ENCODE measurements around the gene RHOBTB1. TPM values are rescaled to one million over a fixed set of nuclear protein-coding genes. Genes with fewer than 3 reads are reported as not detected.

RHOBTB1 gene
- total and polyA plus RNA-seq, 9 of the 15 experiments (the other 6 are each of a cell fraction or from before 2014, with no cell fraction given): 1.7 to 11.7 (median 9.3) TPM

DNA sequence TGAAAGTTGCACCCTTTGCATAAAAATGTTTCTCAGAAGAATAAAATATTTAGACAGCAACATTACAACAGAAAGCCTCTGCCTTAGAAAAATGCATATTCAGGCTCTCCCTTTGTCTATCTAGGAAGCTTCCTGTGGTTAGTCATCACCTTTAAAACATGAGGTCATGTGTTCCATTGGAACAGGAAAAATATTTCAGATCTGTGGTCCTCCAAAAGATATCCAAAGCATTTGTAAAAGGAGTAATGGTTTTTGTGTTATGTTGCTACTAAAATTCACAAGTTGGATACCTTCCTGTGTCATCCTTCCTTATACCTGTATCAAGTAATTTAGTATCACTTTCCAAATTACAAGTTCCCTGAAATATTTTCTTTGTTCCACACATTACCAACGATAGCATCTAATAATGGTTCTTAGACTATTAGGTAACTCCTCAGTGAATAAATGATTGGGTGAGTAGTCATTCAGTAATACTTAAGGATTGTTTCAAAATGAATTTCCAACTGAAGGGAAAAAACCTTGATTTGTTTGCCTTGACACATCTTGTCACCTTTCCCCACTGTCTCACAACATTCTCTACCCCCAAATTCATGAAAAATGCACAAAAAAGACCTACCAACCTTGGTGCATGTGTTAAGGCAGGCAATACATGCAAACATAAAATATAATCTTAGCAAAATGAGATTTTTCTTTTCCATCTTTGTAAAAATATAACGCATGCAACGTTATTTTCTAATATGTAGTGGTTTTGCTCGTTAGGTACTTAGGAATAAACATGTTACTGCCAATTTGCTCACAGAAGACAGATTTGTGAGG, 19.7 kb upstream of the RHOBTB1 start (continued):
- TF ChIP-seq NFRKB (IDR thresholded peaks at IDR 0.05; ENCODE audit: low read depth) (no peak), ZZZ3 (IDR thresholded peaks at IDR 0.05) (no peak), PHTF2 (CRISPR knock-in tag; IDR thresholded peaks at IDR 0.05) (no peak), TOE1 (IDR thresholded peaks at IDR 0.05; ENCODE audit: borderline replicate concordance) (no peak), TOE1 (CRISPR knock-in tag; IDR thresholded peaks at IDR 0.05; ENCODE audit: borderline replicate concordance, low read depth) (no peak), ZNF24 (IDR thresholded peaks at IDR 0.05) (no peak), GTF2F1 (IDR thresholded peaks at IDR 0.05; ENCODE audit: low read depth, low read length) (no peak), NR1H2 (CRISPR knock-in tag; IDR thresholded peaks at IDR 0.05) (0 out of 2 replicates have a peak, but pooled peaks have one; percentile 41), EGR1 (conservative IDR thresholded peaks at IDR 0.05) (no peak), ATF7 (IDR thresholded peaks at IDR 0.05) (peak; percentile 67), GTF2E2 (tag; IDR thresholded peaks at IDR 0.05) (no peak), ZNF224 (CRISPR knock-in tag; IDR thresholded peaks at IDR 0.05) (no peak), SMARCC2 (IDR thresholded peaks at IDR 0.05; ENCODE audit: low read depth) (no peak), ARID1B (IDR thresholded peaks at IDR 0.05) (peak; percentile 61), DPF2 (IDR thresholded peaks at IDR 0.05) (peak; percentile 33; the same call in 1 of the 2 replicates), ZNF133 (CRISPR knock-in tag; IDR thresholded peaks at IDR 0.05) (no peak), FOXJ2 (tag; IDR thresholded peaks at IDR 0.05) (no peak), POLR3A (IDR thresholded peaks at IDR 0.05; ENCODE audit: borderline replicate concordance, extremely low read depth, insufficient read depth, insufficient read length) (no peak), POLR2H (tag; IDR thresholded peaks at IDR 0.05; ENCODE audit: low read depth) (0 out of 2 replicates have a peak, but pooled peaks have one; percentile 3), NR2F6 (CRISPR knock-in tag; IDR thresholded peaks at IDR 0.05) (no peak), ZKSCAN8 (CRISPR knock-in tag; IDR thresholded peaks at IDR 0.05) (peak; percentile 44; the same call in 1 of the 2 replicates), SRSF1 (IDR thresholded peaks at IDR 0.05; ENCODE audit: low read depth, low read length) (no peak), PTTG1 (tag; IDR thresholded peaks at IDR 0.05; ENCODE audit: low read depth) (0 out of 2 replicates have a peak, but pooled peaks have one; percentile 26)
- TF ChIP-seq, protein P1, sequence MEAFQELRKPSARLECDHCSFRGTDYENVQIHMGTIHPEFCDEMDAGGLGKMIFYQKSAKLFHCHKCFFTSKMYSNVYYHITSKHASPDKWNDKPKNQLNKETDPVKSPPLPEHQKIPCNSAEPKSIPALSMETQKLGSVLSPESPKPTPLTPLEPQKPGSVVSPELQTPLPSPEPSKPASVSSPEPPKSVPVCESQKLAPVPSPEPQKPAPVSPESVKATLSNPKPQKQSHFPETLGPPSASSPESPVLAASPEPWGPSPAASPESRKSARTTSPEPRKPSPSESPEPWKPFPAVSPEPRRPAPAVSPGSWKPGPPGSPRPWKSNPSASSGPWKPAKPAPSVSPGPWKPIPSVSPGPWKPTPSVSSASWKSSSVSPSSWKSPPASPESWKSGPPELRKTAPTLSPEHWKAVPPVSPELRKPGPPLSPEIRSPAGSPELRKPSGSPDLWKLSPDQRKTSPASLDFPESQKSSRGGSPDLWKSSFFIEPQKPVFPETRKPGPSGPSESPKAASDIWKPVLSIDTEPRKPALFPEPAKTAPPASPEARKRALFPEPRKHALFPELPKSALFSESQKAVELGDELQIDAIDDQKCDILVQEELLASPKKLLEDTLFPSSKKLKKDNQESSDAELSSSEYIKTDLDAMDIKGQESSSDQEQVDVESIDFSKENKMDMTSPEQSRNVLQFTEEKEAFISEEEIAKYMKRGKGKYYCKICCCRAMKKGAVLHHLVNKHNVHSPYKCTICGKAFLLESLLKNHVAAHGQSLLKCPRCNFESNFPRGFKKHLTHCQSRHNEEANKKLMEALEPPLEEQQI (IDR thresholded peaks at IDR 0.05): no peak; the same call in 1 of the 2 replicates
- TF ChIP-seq, protein P2, sequence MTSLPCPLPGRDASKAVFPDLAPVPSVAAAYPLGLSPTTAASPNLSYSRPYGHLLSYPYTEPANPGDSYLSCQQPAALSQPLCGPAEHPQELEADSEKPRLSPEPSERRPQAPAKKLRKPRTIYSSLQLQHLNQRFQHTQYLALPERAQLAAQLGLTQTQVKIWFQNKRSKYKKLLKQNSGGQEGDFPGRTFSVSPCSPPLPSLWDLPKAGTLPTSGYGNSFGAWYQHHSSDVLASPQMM (CRISPR knock-in tag; IDR thresholded peaks at IDR 0.05): no peak
- TF ChIP-seq, protein P3, sequence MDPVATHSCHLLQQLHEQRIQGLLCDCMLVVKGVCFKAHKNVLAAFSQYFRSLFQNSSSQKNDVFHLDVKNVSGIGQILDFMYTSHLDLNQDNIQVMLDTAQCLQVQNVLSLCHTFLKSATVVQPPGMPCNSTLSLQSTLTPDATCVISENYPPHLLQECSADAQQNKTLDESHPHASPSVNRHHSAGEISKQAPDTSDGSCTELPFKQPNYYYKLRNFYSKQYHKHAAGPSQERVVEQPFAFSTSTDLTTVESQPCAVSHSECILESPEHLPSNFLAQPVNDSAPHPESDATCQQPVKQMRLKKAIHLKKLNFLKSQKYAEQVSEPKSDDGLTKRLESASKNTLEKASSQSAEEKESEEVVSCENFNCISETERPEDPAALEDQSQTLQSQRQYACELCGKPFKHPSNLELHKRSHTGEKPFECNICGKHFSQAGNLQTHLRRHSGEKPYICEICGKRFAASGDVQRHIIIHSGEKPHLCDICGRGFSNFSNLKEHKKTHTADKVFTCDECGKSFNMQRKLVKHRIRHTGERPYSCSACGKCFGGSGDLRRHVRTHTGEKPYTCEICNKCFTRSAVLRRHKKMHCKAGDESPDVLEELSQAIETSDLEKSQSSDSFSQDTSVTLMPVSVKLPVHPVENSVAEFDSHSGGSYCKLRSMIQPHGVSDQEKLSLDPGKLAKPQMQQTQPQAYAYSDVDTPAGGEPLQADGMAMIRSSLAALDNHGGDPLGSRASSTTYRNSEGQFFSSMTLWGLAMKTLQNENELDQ (CRISPR knock-in tag; IDR thresholded peaks at IDR 0.05; ENCODE audit: borderline replicate concordance): no peak

All from K562 (cell line).